ENCODE data around the gene CENPV. TPM values are rescaled to one million over a fixed set of nuclear protein-coding genes. Genes with fewer than 3 reads are reported as not detected.

The CENPV gene
- total RNA-seq, 2 experiments from 2014 or later, result 18.5 to 19.4 TPM

GRCh38 chr17:16383772-16384287, 30.6 kb upstream of the CENPV start:
- peak overlapping the region; percentile 75 for H3K4me3 Mint-ChIP-seq
- peak overlapping the region; percentile 97 for H3K27ac Mint-ChIP-seq
- Histone ChIP-seq H3K4me1 (ENCODE audit: insufficient read depth, low read length) (peaks cover 50% of the 10 kb centered on the region), H3K27me3 (ENCODE audit: control insufficient read depth in 1 of 2, insufficient read depth in 2 of 2, low read length in 2 of 2) (no peaks in the 10 kb centered on the region), H3K4me3 (ENCODE audit: low read length) (no peak overlapping the region), H3K9me3 (ENCODE audit: control insufficient read depth in 1 of 2, insufficient read depth in 1 of 2, low read length in 2 of 2) (no peaks in the 10 kb centered on the region), H3K27ac (ENCODE audit: low read depth in 1 of 2, low read length in 2 of 2) (no peak overlapping the region), H3K36me3 (ENCODE audit: insufficient read depth, low read length) (peaks cover 19% of the 10 kb centered on the region)
- H3K9me3 Mint-ChIP-seq, result no peaks in the 10 kb centered on the region
- H3K27me3 Mint-ChIP-seq, result peaks cover 4% of the 10 kb centered on the region
- intact Hi-C loops (cut with DNase I, micrococcal nuclease), result no loop called here
- H3K36me3 Mint-ChIP-seq (ENCODE audit: low read depth), result peaks cover 43% of the 10 kb centered on the region
- DNase-seq (no peak), ATAC-seq (ENCODE audit: poor library complexity) (no peak)
- no peak for TF ChIP-seq CTCF (IDR thresholded peaks at IDR 0.05)
- CTCF ChIA-PET, result interaction anchor here (1.0 kb wide), 1 partner anchor 20 kb away, joined by 3 read pairs; no protein-coding TSS in a partner anchor
- POLR2A ChIA-PET, result interaction anchor here (1.2 kb wide), 1 partner anchor 32 kb away, joined by 9 read pairs; the partner anchor contains the start of gene TRPV2
- H3K4me1 Mint-ChIP-seq (ENCODE audit: low read depth), result peaks cover 58% of the 10 kb centered on the region

GRCh38 chr17:16383216-16383615, 29.9 kb upstream of the CENPV start:
- H3K27ac ChIP-seq (ENCODE audit: low read depth in 1 of 2, low read length in 2 of 2), result no peak overlapping the region
- H3K9me3 ChIP-seq (ENCODE audit: control insufficient read depth in 1 of 2, insufficient read depth in 1 of 2, low read length in 2 of 2), result no peaks in the 10 kb centered on the region
- peaks cover 19% of the 10 kb centered on the region for H3K36me3 ChIP-seq (ENCODE audit: insufficient read depth, low read length)
- Mint-ChIP-seq H3K9me3 (no peaks in the 10 kb centered on the region), H3K36me3 (ENCODE audit: low read depth) (peaks cover 43% of the 10 kb centered on the region), H3K4me3 (peak overlapping the region; percentile 75), H3K4me1 (ENCODE audit: low read depth) (peaks cover 58% of the 10 kb centered on the region), H3K27me3 (peaks cover 4% of the 10 kb centered on the region), H3K27ac (peak overlapping the region; percentile 97)
- ChIA-PET CTCF (interaction anchor here (1.0 to 1.6 kb wide), 2 partner anchors 19 to 20 kb away, joined by 3 to 4 read pairs; no protein-coding TSS in a partner anchor), POLR2A (interaction anchor here (1.2 kb wide), 1 partner anchor 32 kb away, joined by 9 read pairs; the partner anchor contains the start of gene TRPV2)
- peaks cover 50% of the 10 kb centered on the region for H3K4me1 ChIP-seq (ENCODE audit: insufficient read depth, low read length)
- no peak for DNase-seq
- no peak overlapping the region for H3K4me3 ChIP-seq (ENCODE audit: low read length)
- ATAC-seq (ENCODE audit: poor library complexity), result no peak
- TF ChIP-seq CTCF (IDR thresholded peaks at IDR 0.05), result no peak
- intact Hi-C loops (cut with DNase I, micrococcal nuclease), result no loop called here
- no peaks in the 10 kb centered on the region for H3K27me3 ChIP-seq (ENCODE audit: control insufficient read depth in 1 of 2, insufficient read depth in 2 of 2, low read length in 2 of 2)

GRCh38 chr17:16381496-16381820, 28.2 kb upstream of the CENPV start:
- ChIA-PET POLR2A (interaction anchor here (0.5 to 2.6 kb wide), 20 partner anchors 11 to 203 kb away, joined by 3 to 56 read pairs (median 5); partner anchors contain the start of genes CENPV, LRRC75A, NCOR1 and TRPV2), CTCF (interaction anchor here (1.2 to 1.5 kb wide), 2 partner anchors 18 to 35 kb away, joined by 5 read pairs; partner anchors contain the start of gene TRPV2)
- no peaks in the 10 kb centered on the region for H3K27me3 ChIP-seq (ENCODE audit: control insufficient read depth in 1 of 2, insufficient read depth in 2 of 2, low read length in 2 of 2)
- H3K4me1 ChIP-seq (ENCODE audit: insufficient read depth, low read length), result peaks cover 39% of the 10 kb centered on the region
- TF ChIP-seq CTCF (IDR thresholded peaks at IDR 0.05), result no peak
- Mint-ChIP-seq H3K9me3 (no peaks in the 10 kb centered on the region), H3K4me1 (ENCODE audit: low read depth) (peaks cover 46% of the 10 kb centered on the region), H3K36me3 (ENCODE audit: low read depth) (peaks cover 43% of the 10 kb centered on the region), H3K27me3 (peaks cover 4% of the 10 kb centered on the region), H3K4me3 (peak overlapping the region; percentile 91), H3K27ac (peak overlapping the region; percentile 97)
- H3K27ac ChIP-seq (ENCODE audit: low read depth in 1 of 2, low read length in 2 of 2), result peak overlapping the region; percentile 94 to 100
- ATAC-seq (ENCODE audit: poor library complexity) (peak; percentile 14), DNase-seq (peak in 3 of 14 experiments; percentile 9 to 76 (median 74))
- H3K4me3 ChIP-seq (ENCODE audit: low read length), result peak overlapping the region; percentile 87
- peaks cover 19% of the 10 kb centered on the region for H3K36me3 ChIP-seq (ENCODE audit: insufficient read depth, low read length)
- intact Hi-C loops (cut with DNase I, micrococcal nuclease), result loop anchor here (1.0 to 2.0 kb wide), 3 partner anchors 29 to 57 kb away; partner anchors contain the start of gene CENPV (in 1 of the 2)
- no peaks in the 10 kb centered on the region for H3K9me3 ChIP-seq (ENCODE audit: control insufficient read depth in 1 of 2, insufficient read depth in 1 of 2, low read length in 2 of 2)

Data from CD4-positive, alpha-beta T cell (primary cell).